Stimulated activated CD8-positive, alpha-beta memory T cell treated with anti-CD3 and anti-CD28 coated beads, Interleukin-15, amount 100 ng/mL, for 1 hour (primary cell): ENCODE measurements around the gene DNAJC1.

Source experiments
- DNase-seq: peaks from one replicate; pipeline ENCODE4 v3.0.0-alpha.2; 2020; ENCODE audit warnings: low read depth

DNAJC1 gene

GRCh38 chr10:22010539-22010938, 7.0 kb upstream of the DNAJC1 start:
- DNase-seq = no peak

GRCh38 chr10:22006379-22006884, 2.9 kb upstream of the DNAJC1 start:
- DNase-seq = no peak

GRCh38 chr10:22005763-22006162, 2.2 kb upstream of the DNAJC1 start:
- DNase-seq = no peak

DNA sequence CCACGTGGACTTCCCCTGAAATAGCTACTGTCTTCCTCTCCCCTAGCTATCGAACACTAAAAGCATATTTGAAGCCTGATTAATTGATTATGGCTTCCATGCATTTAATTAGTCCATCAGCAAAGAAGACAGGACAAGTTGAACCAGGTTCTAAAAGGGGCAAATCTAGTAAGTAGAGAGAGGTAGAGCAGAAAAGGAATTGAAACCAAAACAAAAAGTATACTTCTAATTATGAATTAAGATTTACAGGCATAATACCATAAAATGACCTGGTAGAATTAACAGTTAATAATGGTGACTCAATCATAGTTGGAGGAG, 393 bp upstream of the DNAJC1 start:
- no peak for DNase-seq

DNA sequence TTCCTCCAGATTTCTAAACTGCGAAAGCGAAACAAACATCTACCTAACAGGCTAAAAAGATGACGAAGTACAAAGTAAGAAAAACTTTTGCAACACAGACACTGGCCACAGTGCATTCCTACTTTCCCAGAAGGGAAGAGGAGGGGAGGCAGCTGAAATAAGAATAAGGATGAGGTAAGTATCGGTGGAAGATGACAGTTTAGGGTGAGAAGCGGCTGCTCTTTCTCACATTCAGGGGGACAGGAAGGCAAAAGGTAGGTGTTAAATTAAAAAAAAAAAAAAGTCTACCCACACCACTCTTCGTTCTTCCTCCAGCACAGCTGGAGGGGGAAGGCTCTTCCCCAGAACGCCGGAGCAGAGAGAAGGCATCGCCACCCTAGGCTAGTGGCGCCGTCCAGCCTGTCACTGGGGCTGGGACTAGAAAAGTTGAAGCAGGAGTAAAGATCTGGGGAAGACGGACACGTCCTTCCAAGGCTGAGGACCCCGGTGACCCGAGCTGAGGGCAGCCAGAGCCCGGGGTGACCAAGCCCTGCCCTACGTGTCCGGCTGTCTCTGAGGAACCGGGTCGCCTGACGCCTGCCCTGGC, 846 bp downstream of the DNAJC1 start:
- DNase-seq = no peak

GRCh38 chr10:21995557-21995956, 8.0 kb downstream of the DNAJC1 start:
- no peak for DNase-seq

DNA sequence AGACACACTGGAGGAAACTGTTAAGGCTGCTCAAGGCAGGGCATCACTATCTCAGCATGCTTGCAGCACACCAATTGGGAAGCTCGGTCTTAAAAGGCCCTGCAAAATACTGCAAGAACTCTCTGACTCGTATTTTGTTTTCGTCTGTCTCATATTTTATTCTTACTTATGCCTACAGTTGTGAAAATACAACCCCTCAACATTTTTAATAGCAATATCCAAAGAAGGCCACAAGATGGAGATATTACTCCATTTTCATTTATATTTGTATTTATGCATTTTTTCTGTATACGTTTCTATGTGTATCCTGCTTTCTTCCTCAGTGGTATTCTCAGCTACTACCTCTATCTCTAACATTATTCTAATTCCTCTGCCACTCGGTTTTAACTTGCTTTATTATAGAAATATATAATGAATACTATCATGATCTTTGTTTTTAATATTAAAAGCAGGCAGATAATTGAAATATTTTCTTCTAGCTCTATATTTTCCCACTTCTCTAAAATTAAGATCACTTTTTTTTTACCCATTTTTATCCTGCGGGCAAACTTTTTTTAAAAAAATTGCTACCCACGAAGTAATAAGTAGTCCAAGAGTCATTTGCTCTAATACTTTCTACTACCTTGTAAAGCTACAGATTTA, 10.0 kb downstream of the DNAJC1 start:
- no peak for DNase-seq

- DNase-seq = no peak
Observed at GRCh38 chr10:21991785-21992184, 11.7 kb downstream of the DNAJC1 start.

GRCh38 chr10:21990449-21990848, 13.1 kb downstream of the DNAJC1 start:
- DNase-seq = no peak

GRCh38 chr10:21989453-21990154, 13.9 kb downstream of the DNAJC1 start:
- no peak for DNase-seq

- DNase-seq = no peak
Observed at GRCh38 chr10:21985541-21985940, 18.0 kb downstream of the DNAJC1 start.

- DNase-seq = no peak
Observed at GRCh38 chr10:21981118-21981517, 22.4 kb downstream of the DNAJC1 start.

GRCh38 chr10:21980691-21981090, 22.8 kb downstream of the DNAJC1 start:
- DNase-seq = no peak

DNA sequence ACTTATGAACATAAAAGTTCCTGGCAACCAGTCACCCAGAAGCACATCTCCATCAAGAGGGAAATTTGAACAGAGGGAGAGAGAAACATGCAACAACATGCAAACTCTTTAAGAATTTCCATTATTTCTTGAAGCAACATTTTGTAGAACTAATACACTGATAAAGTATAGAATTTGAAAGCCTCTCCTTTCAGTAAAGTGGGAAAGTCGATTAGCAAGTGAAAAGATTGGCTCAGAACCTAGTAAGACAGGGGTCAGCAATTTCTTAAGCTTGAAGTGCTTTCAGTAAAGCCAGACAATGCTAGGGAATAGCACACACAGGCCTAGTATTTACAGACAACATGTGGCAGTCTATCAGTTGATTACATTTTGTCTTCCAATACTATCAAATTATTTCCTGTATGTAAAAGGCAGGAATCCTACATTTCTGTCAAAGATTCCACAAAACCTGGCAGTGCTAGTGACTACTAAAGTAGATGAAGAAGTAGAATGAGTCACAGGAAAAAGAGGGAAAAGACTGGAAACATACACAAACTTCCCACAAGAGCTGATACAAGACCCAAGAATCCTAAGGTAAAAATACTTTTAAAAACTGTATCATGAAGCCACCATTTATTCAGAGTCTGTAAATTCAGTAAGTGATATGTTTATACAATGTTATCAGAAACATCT, 25.2 kb downstream of the DNAJC1 start:
- DNase-seq = no peak

- DNase-seq = no peak
Observed at GRCh38 chr10:21976739-21977138, 26.8 kb downstream of the DNAJC1 start.

DNA sequence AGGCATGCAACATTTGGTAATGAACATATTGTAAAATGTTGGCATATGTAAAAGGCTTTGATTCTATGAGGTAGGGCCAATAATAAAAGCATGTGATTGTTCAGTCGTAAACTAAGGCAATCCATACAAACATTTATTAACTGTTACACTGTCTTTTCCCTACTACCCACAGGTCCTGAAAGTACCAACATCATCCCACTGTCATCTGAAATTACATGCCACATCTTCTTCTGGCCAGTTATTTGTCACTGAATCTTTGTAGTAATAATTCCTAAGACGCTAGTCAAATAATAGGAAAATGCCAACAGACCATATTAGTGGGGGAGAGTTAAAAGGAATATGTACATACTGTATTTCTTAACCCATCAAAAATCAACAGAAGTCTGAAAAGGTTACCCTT, 27.2 kb downstream of the DNAJC1 start:
- DNase-seq = no peak

DNA sequence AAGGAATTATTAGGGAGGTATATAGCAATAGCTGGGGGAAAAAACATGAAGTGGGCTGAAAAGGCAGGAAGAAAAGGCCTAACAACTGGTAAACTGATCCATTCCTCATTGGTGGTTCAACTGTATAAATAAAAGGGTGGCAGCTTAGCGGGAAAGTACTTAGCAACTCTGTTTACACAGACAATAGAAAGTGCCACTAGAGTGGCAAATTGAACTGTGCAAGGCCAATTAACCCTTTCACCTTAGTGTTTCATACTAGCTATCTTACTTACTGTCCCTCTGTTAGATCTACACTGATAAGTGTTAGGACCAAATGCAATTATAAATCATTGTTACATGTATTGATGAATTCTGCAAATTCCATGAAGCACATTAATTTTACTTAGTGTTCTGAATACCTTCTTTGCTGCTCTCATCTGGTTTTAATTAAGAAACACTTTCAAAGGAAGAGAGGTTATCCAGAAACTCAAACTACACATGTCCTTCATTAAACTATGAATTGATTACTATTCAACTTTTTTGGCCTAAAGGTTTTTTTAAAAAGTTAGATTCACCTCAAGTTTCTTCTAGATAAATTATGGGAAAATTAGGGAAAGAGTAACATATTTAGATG, 28.0 kb downstream of the DNAJC1 start:
- DNase-seq = no peak

DNA sequence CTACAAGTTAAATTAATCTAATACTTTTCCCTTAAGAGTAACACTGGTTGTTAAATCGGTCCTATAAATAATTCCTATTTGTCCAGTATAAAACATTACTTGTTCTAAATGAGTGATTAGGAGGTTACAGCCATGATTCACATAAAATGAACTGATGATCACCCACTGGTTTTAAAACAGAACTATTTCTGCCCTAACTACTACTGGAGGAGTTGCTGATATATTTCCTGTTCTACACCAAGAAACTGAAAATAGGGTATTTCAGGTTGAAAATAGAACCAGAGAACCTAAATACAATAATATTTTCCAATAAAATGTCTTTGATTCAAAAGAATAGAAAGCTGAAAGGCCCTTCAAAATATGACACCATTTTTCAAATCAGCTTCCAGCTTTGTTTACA, 30.9 kb downstream of the DNAJC1 start:
- DNase-seq = no peak

- DNase-seq = no peak
Observed at GRCh38 chr10:21969326-21970287, 33.9 kb downstream of the DNAJC1 start.

- no peak for DNase-seq
Observed at GRCh38 chr10:21964983-21965665, 38.4 kb downstream of the DNAJC1 start.

- no peak for DNase-seq
Observed at GRCh38 chr10:21962358-21962757, 41.2 kb downstream of the DNAJC1 start.
